A549 (cell line): ENCODE data around the gene POT1. TPM values are rescaled to one million over a fixed set of nuclear protein-coding genes. Genes with fewer than 3 reads are reported as not detected.

Source experiments
- ATAC-seq, 2 experiments: fragments of 200-7000 bp in 1 of 2; fragments of >200 bp in 1 of 2; cut with Nextera tagmentation in 1 of 2; cut with Tn5 transposase in 1 of 2; 3 replicates each; pipeline versions ENCODE4 v1.8.0 to v1.9.1; 2018 to 2020; ENCODE audit warnings: mild to moderate bottlenecking in 1 of 2, moderate library complexity in 1 of 2
- CTCF ChIA-PET: fragments of 300-600 bp; sonication (Branson Sonifier 250); formaldehyde crosslinking; extraction: SDS; loops from one replicate; lab custom pipeline; 2021; ENCODE audit warnings: antibody characterized with exemption, inconsistent platforms; lab: Yijun Ruan, JAX
- POLR2A ChIA-PET: fragments of 350-600 bp; formaldehyde crosslinking; extraction: SDS; loops from one replicate; lab custom pipeline; 2021; ENCODE audit warnings: antibody characterized with exemption, inconsistent platforms; lab: Yijun Ruan, JAX
- DNase-seq, 2 experiments: peaks; one replicate each; pipeline versions ENCODE4 v3.0.0 to v3.0.0-alpha.2; 2011 to 2016; ENCODE audit warnings: low read depth in 1 of 2, low spot score in 1 of 2
- FAIRE-seq: peaks from 2 replicates; lab custom pipeline; 2011; peaks lifted over from hg19 to GRCh38; lab: Jason Lieb, UNC
- H3K27ac ChIP-seq, 2 experiments: fragments of >200 bp; sonication (Bioruptor Twin); formaldehyde crosslinking; 3 replicates each; pipeline ENCODE4 v1.5.1; 2016 to 2017
- H3K4me1 ChIP-seq: fragments of >200 bp; sonication (Bioruptor Twin); formaldehyde crosslinking; 3 replicates; pipeline ENCODE4 v1.6.1; 2016
- H3K4me2 ChIP-seq: fragments of >200 bp; sonication (Bioruptor Twin); formaldehyde crosslinking; 3 replicates; pipeline ENCODE4 v1.6.1; 2016
- H3K4me3 ChIP-seq: fragments of >200 bp; sonication (Bioruptor Twin); formaldehyde crosslinking; 3 replicates; pipeline ENCODE4 v1.5.1; 2016
- H3K9me3 ChIP-seq: fragments of >200 bp; sonication (Bioruptor Twin); formaldehyde crosslinking; 3 replicates; pipeline ENCODE4 v1.6.1; 2016
- BCL3 ChIP-seq: fragments of >200 bp; sonication (Bioruptor Twin); formaldehyde crosslinking; IDR thresholded peaks from 3 replicates; pipeline ENCODE4 v1.6.1; 2016
- CBX2 ChIP-seq: fragments of 200-600 bp; sonication (generic); IDR thresholded peaks from 2 replicates; pipeline ENCODE4 v1.6.1; 2016; ENCODE audit warnings: low read depth, mild to moderate bottlenecking, borderline replicate concordance
- CBX8 ChIP-seq: fragments of 200-600 bp; sonication (generic); IDR thresholded peaks from 2 replicates; pipeline ENCODE4 v1.6.1; 2016
- CHD4 ChIP-seq: fragments of 200-600 bp; sonication (generic); IDR thresholded peaks from 2 replicates; pipeline ENCODE4 v1.6.1; 2016; ENCODE audit warnings: antibody characterized with exemption, mild to moderate bottlenecking, borderline replicate concordance
- CTCF ChIP-seq: fragments of >200 bp; sonication (Bioruptor Twin); formaldehyde crosslinking; IDR thresholded peaks from 3 replicates; pipeline ENCODE4 v1.5.1; 2016
- E2F6 ChIP-seq: IDR thresholded peaks from 2 replicates; pipeline ENCODE4 v1.6.1; 2012; ENCODE audit warnings: low read depth, borderline replicate concordance
- HDAC2 ChIP-seq: fragments of 200-600 bp; sonication (generic); IDR thresholded peaks from 2 replicates; pipeline ENCODE4 v1.6.1; 2016
- HOXA7 ChIP-seq: fragments of 250-450 bp; sonication (Bioruptor Pico); IDR thresholded peaks from 2 replicates; pipeline ENCODE4 v1.5.0; 2020; ENCODE audit warnings: mild to moderate bottlenecking, moderate library complexity
- HOXB5 ChIP-seq: fragments of 250-450 bp; sonication (Bioruptor Pico); IDR thresholded peaks from 2 replicates; pipeline ENCODE4 v1.5.0; 2020; ENCODE audit warnings: mild to moderate bottlenecking, moderate library complexity
- JUN ChIP-seq, 2 experiments: fragments of >200 bp; sonication (Bioruptor Twin); formaldehyde crosslinking; IDR thresholded peaks; 2 replicates in 1 of 2; 3 replicates in 1 of 2; pipeline ENCODE4 v1.6.1; 2016 to 2017
- JUNB ChIP-seq: fragments of >200 bp; sonication (Bioruptor Twin); formaldehyde crosslinking; IDR thresholded peaks from 2 replicates; pipeline ENCODE4 v1.6.1; 2016
- KDM1A ChIP-seq: fragments of 200-600 bp; sonication (generic); IDR thresholded peaks from 2 replicates; pipeline ENCODE4 v1.6.1; 2016; ENCODE audit warnings: low read depth, mild to moderate bottlenecking
- KDM5A ChIP-seq: fragments of 200-600 bp; sonication (generic); IDR thresholded peaks from 2 replicates; pipeline ENCODE4 v1.6.1; 2016; ENCODE audit warnings: antibody characterized with exemption, mild to moderate bottlenecking
- MAFK ChIP-seq: fragments of 450-650 bp; IDR thresholded peaks from 2 replicates; pipeline ENCODE4 v1.6.1; 2014; ENCODE audit not compliant: partially characterized antibody
- MYC ChIP-seq: IDR thresholded peaks from 2 replicates; pipeline ENCODE4 v1.6.1; 2012; ENCODE audit warnings: mild to moderate bottlenecking, inconsistent platforms, low read length, improper control_type of control experiment, borderline replicate concordance
- POLR2AphosphoS2 ChIP-seq: conservative IDR thresholded peaks from 2 replicates; pipeline ENCODE4 v1.6.1; 2012; ENCODE audit warnings: low read length, improper control_type of control experiment, inconsistent platforms
- RAD21 ChIP-seq, 2 experiments: fragments of >200 bp in 1 of 2; sonication (Bioruptor Twin) in 1 of 2; formaldehyde crosslinking in 1 of 2; IDR thresholded peaks in 1 of 2; conservative IDR thresholded peaks in 1 of 2; 2 replicates in 1 of 2; 3 replicates in 1 of 2; pipeline ENCODE4 v1.6.1; 2012 to 2018; ENCODE audit warnings: inconsistent platforms in 1 of 2
- RARB ChIP-seq: fragments of 250-450 bp; sonication (Bioruptor Pico); IDR thresholded peaks from 2 replicates; pipeline ENCODE4 v1.8.0; 2021; ENCODE audit warnings: mild to moderate bottlenecking, moderate library complexity
- SMC3 ChIP-seq: fragments of >200 bp; sonication (Bioruptor Twin); formaldehyde crosslinking; IDR thresholded peaks from 3 replicates; pipeline ENCODE4 v1.6.1; 2018; ENCODE audit warnings: inconsistent platforms
- TP53 ChIP-seq: fragments of 250-450 bp; sonication (Bioruptor Pico); IDR thresholded peaks from 2 replicates; pipeline ENCODE4 v1.5.0; 2021; ENCODE audit warnings: mild to moderate bottlenecking, moderate library complexity
- USF2 ChIP-seq: fragments of 450-650 bp; IDR thresholded peaks from 2 replicates; pipeline ENCODE4 v1.6.1; 2014; ENCODE audit warnings: antibody characterized with exemption
- WGBS: methylation state at CpG from one replicate; pipeline ENCODE4 v1.1.6; 2017; ENCODE audit errors: missing lambda C conversion rate; 5-methylcytosine and 5-hydroxymethylcytosine counted together
- polyA plus RNA-seq, 4 experiments: library from polyadenylated mRNA; depleted of rRNA in 3 of 4; stranded (reverse); fragments of >200 nt; fragmentation: RNase III in 1 of 4; extraction: RNeasy Plus Mini Kit Qiagen cat#74134 plus additional on column Dnase treatment in 1 of 4; gene quantifications; 2 replicates in 3 of 4; 3 replicates in 1 of 4; pipeline ENCODE4 v1.2.3, GENCODE V29; 2011 to 2017
- TF ChIP-seq, protein P1 (sequence below): IDR thresholded peaks from 2 replicates; pipeline ENCODE4 v1.6.1; 2012

POT1 gene
- polyA plus RNA-seq, 2 of the 4 experiments (the other 2 are of a cell fraction) = 21.6 to 56.2 TPM

- DNase-seq = no peak
- ChIA-PET POLR2A (no interaction called here), CTCF (no interaction called here)
- no peak overlapping the region for H3K4me2 ChIP-seq
- no peak for TF ChIP-seq RARB
- peak; percentile 55 for TF ChIP-seq MAFK
- TF ChIP-seq CHD4 = no peak
- TF ChIP-seq HOXB5 (CRISPR knock-in tag) = no peak
- no peak for TF ChIP-seq HDAC2
- no peak for TF ChIP-seq CBX2
- no peak for TF ChIP-seq SMC3
- no peak for TF ChIP-seq E2F6
- H3K9me3 ChIP-seq = no peaks in the 10 kb centered on the region
- H3K4me3 ChIP-seq = no peak overlapping the region
- no peaks in the 10 kb centered on the region for H3K4me1 ChIP-seq
- no peak overlapping the region for H3K27ac ChIP-seq
- FAIRE-seq = no peak
- WGBS = 94% methylated on average over 3 of the region's 3 CpGs
- ATAC-seq = no peak
Measured at GRCh38 chr7:124887247-124887646, 42.4 kb downstream of the POT1 start.

DNA sequence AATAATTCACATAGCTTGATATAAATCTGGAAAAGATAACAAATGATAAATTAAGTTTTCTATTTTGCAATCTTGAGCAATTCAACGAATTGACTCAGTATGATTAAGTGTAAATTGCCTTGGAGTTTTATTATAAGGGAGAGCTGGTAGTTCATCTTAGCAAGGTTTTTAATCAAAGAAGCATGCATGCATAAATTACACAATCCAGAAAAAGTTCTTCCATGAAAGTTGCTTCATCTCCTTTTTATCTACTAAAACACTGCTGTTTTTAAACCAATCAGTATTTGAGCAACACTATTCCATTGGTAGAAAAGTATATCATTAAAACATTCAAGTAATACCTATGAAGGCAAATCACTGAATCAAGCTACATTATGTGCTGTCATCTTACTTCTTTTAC, 47.6 kb downstream of the POT1 start:
- Histone ChIP-seq H3K4me3 (no peak overlapping the region), H3K27ac (no peak overlapping the region), H3K9me3 (no peaks in the 10 kb centered on the region), H3K4me1 (no peaks in the 10 kb centered on the region), H3K4me2 (no peak overlapping the region)
- TF ChIP-seq, protein P1, sequence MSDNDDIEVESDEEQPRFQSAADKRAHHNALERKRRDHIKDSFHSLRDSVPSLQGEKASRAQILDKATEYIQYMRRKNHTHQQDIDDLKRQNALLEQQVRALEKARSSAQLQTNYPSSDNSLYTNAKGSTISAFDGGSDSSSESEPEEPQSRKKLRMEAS = no peak
- TF ChIP-seq POLR2AphosphoS2 (no peak), HDAC2 (no peak), KDM5A (no peak), CTCF (no peak), RAD21 (conservative IDR thresholded peaks at IDR 0.05 in 1 of 2, IDR thresholded peaks at IDR 0.05 in 1 of 2) (no peak), CBX8 (no peak), JUN (IDR thresholded peaks at IDR 0.05) (no peak), BCL3 (no peak), MYC (no peak), CBX2 (no peak)
- ATAC-seq (no peak), DNase-seq (no peak), FAIRE-seq (no peak)
- POLR2A ChIA-PET = no interaction called here
- WGBS = 60% methylated on average over 1 of the region's 1 CpG
- CTCF ChIA-PET = no interaction called here

GRCh38 chr7:124879771-124880170, 49.9 kb downstream of the POT1 start:
- WGBS = 69% methylated on average over 1 of the region's 1 CpG
- no peaks in the 10 kb centered on the region for H3K4me1 ChIP-seq
- ChIA-PET POLR2A (no interaction called here), CTCF (interaction anchor here (0.5 kb wide), 1 partner anchor 515 kb away, joined by 3 read pairs; no protein-coding TSS in a partner anchor)
- no peak overlapping the region for H3K4me2 ChIP-seq
- TF ChIP-seq HOXA7 (CRISPR knock-in tag) = no peak
- no peak for TF ChIP-seq KDM1A
- TF ChIP-seq USF2 = no peak
- TF ChIP-seq JUNB = no peak
- no peak for TF ChIP-seq TP53 (CRISPR knock-in tag)
- no peak overlapping the region for H3K4me3 ChIP-seq
- no peak for FAIRE-seq
- no peak for ATAC-seq
- DNase-seq = no peak
- no peaks in the 10 kb centered on the region for H3K9me3 ChIP-seq
- H3K27ac ChIP-seq = no peak overlapping the region
